Upper lobe of left lung (tissue), 6 donors: ENCODE measurements around the gene MSRB1. TPM values are rescaled to one million over a fixed set of nuclear protein-coding genes. Genes with fewer than 3 reads are reported as not detected.
A peak's percentile ranks its signal among the peaks of the same experiment; 100 is the strongest.
"Not testable (repeated sequence)": the region's sequence is repeated elsewhere in the genome, so short reads cannot be mapped to it uniquely, and the experiment has no call there.

ENCODE experiments used
- ATAC-seq, 2 donors: fragments of 200-7000 bp; cut with Tn5 transposase; one replicate each; pipeline ENCODE4 v1.9.1; 2022; ENCODE audit warnings: mild to moderate bottlenecking in 2 of 2, moderate library complexity in 2 of 2; ENCODE audit not compliant: low FRiP score in 2 of 2
- DNase-seq, 2 donors: peaks; one replicate each; pipeline ENCODE4 v3.0.0-alpha.2; 2019 to 2020
- H3K27ac ChIP-seq, 4 donors: fragments of 200-600 bp; sonication (generic); one replicate each; pipeline ENCODE4 v1.5.1; 2016 to 2019
- H3K27me3 ChIP-seq, 4 donors: fragments of 200-600 bp; sonication (generic); one replicate each; pipeline ENCODE4 v1.5.1; 2017 to 2019
- H3K36me3 ChIP-seq, 4 donors: fragments of 200-600 bp; sonication (generic); one replicate each; pipeline ENCODE4 v1.5.1; 2016 to 2019
- H3K4me1 ChIP-seq, 4 donors: fragments of 200-600 bp; sonication (generic); one replicate each; pipeline ENCODE4 v1.5.1; 2018 to 2019
- H3K4me3 ChIP-seq, 4 donors: fragments of 200-600 bp; sonication (generic); one replicate each; pipeline ENCODE4 v1.5.1; 2017 to 2019; ENCODE audit warnings: mild to moderate bottlenecking in 2 of 4, moderate library complexity in 1 of 4
- H3K9me3 ChIP-seq, 4 donors: fragments of 200-600 bp; sonication (generic); one replicate each; pipeline ENCODE4 v1.5.1; 2018 to 2019
- CTCF ChIP-seq, 6 experiments: fragments of 450-650 bp in 4 of 6; fragments of 200-600 bp in 2 of 6; sonication (generic) in 2 of 6; IDR thresholded peaks; one replicate each; pipeline ENCODE4 v1.5.1; 2016 to 2019; ENCODE audit warnings: antibody characterized with exemption in 6 of 6
- EP300 ChIP-seq, 4 donors: sonication (generic); formaldehyde crosslinking; IDR thresholded peaks; one replicate each; pipeline ENCODE4 v1.5.1; 2017; ENCODE audit warnings: antibody characterized with exemption in 4 of 4, control low read depth in 2 of 4
- POLR2A ChIP-seq, 4 donors: fragments of 450-650 bp; IDR thresholded peaks; one replicate each; pipeline ENCODE4 v1.5.1; 2016 to 2017; ENCODE audit warnings: antibody characterized with exemption in 4 of 4, mild to moderate bottlenecking in 2 of 4
- POLR2AphosphoS5 ChIP-seq, 2 donors: sonication (generic); formaldehyde crosslinking; IDR thresholded peaks; one replicate each; pipeline ENCODE4 v1.5.1; 2017; ENCODE audit warnings: antibody characterized with exemption in 2 of 2
- WGBS, 2 donors: methylation state at CpG; one replicate each; pipeline ENCODE4 v1.1.5; 2017 to 2018; 5-methylcytosine and 5-hydroxymethylcytosine counted together
- total RNA-seq, 6 donors: library from RNA; depleted of rRNA in 4 of 6; stranded (reverse); fragments of >200 nt in 4 of 6; gene quantifications; one replicate each; pipeline versions ENCODE4 v1.1.0 to v1.2.1, GENCODE V29; 2016 to 2021
- donor health status: DM: no; HTN: no; CAD: no; lungs with moderate emphysema.
- donor health status: DM: no; HTN: yes; CAD: no; lungs with severe emphysema.

Gene MSRB1
- total RNA-seq, 6 donors from 2014 or later: 18.2 to 45.3 (median 31.9) TPM

GRCh38 chr16:1923299-1924034 lies 19.5 kb downstream of the MSRB1 start:
- Histone ChIP-seq H3K36me3 (no peaks in the 10 kb centered on the region), H3K27me3 (peaks cover 0 to 29% (median 23%) of the 10 kb centered on the region in 4 donors), H3K9me3 (no peaks in the 10 kb centered on the region), H3K27ac (no peak overlapping the region), H3K4me3 (no peak overlapping the region), H3K4me1 (peaks cover 5 to 19% (median 12%) of the 10 kb centered on the region in 4 donors)
- DNase-seq (peak; percentile 45 to 75), ATAC-seq (peak; percentile 35 to 45)
- WGBS, 2 donors: 17 to 42% methylated on average over 6 to 23 of the region's 24 CpGs
- no peak for TF ChIP-seq POLR2A (IDR thresholded peaks at IDR 0.05)
- TF ChIP-seq POLR2AphosphoS5 (IDR thresholded peaks at IDR 0.05): no peak
- peak in 4 of 6 experiments; percentile 18 to 38 (median 22) for TF ChIP-seq CTCF (IDR thresholded peaks at IDR 0.05)

- peaks cover 0 to 40% (median 27%) of the 10 kb centered on the region in 4 donors for H3K27me3 ChIP-seq
- TF ChIP-seq CTCF (IDR thresholded peaks at IDR 0.05): no peak
- no peak for TF ChIP-seq EP300 (IDR thresholded peaks at IDR 0.05)
- no peak for TF ChIP-seq POLR2AphosphoS5 (IDR thresholded peaks at IDR 0.05)
- TF ChIP-seq POLR2A (IDR thresholded peaks at IDR 0.05): no peak
- no peak overlapping the region for H3K4me3 ChIP-seq
- no peaks in the 10 kb centered on the region for H3K36me3 ChIP-seq
- H3K4me1 ChIP-seq: peaks cover 8 to 28% (median 17%) of the 10 kb centered on the region in 4 donors
- 72 to 83% methylated on average over 8 of the region's 8 CpGs for WGBS, 2 donors
- no peaks in the 10 kb centered on the region for H3K9me3 ChIP-seq
- H3K27ac ChIP-seq: no peak overlapping the region
- DNase-seq (no peak), ATAC-seq (no peak)
These were observed 20.6 kb downstream of the MSRB1 start for GRCh38 chr16:1922357-1922756.

GRCh38 chr16:1920727-1921171 lies 22.2 kb downstream of the MSRB1 start:
- DNase-seq: peak in 1 of 2 donors; percentile 75
- H3K27me3 ChIP-seq: peaks cover 0 to 44% (median 29%) of the 10 kb centered on the region in 4 donors
- peak in 1 of 2 donors; percentile 52 for ATAC-seq
- H3K4me1 ChIP-seq: peaks cover 8 to 28% (median 17%) of the 10 kb centered on the region in 4 donors
- no peaks in the 10 kb centered on the region for H3K9me3 ChIP-seq
- H3K4me3 ChIP-seq: no peak overlapping the region
- H3K27ac ChIP-seq: no peak overlapping the region
- no peaks in the 10 kb centered on the region for H3K36me3 ChIP-seq
- TF ChIP-seq CTCF (IDR thresholded peaks at IDR 0.05): no peak
- no peak for TF ChIP-seq POLR2AphosphoS5 (IDR thresholded peaks at IDR 0.05)
- TF ChIP-seq POLR2A (IDR thresholded peaks at IDR 0.05): no peak
- TF ChIP-seq EP300 (IDR thresholded peaks at IDR 0.05): no peak
- WGBS, 2 donors: 7 to 11% methylated on average over 14 to 15 of the region's 15 CpGs

GRCh38 chr16:1920122-1920521 lies 22.9 kb downstream of the MSRB1 start:
- peaks cover 0 to 44% (median 29%) of the 10 kb centered on the region in 4 donors for H3K27me3 ChIP-seq
- ATAC-seq, H3K27ac ChIP-seq, H3K36me3 ChIP-seq, H3K9me3 ChIP-seq, DNase-seq, H3K4me3 ChIP-seq: not testable (repeated sequence)
- WGBS, 2 donors: 58 to 67% methylated on average over 15 to 19 of the region's 21 CpGs
- H3K4me1 ChIP-seq: peaks cover 8 to 28% (median 17%) of the 10 kb centered on the region in 4 donors

- peak in 1 of 2 donors; percentile 71 for DNase-seq
- no peaks in the 10 kb centered on the region for H3K9me3 ChIP-seq
- H3K27me3 ChIP-seq: peaks cover 0 to 44% (median 29%) of the 10 kb centered on the region in 4 donors
- no peak overlapping the region for H3K27ac ChIP-seq
- no peaks in the 10 kb centered on the region for H3K36me3 ChIP-seq
- peaks cover 8 to 28% (median 18%) of the 10 kb centered on the region in 4 donors for H3K4me1 ChIP-seq
- ATAC-seq: no peak
- TF ChIP-seq EP300 (IDR thresholded peaks at IDR 0.05) (no peak), POLR2AphosphoS5 (IDR thresholded peaks at IDR 0.05) (no peak), POLR2A (IDR thresholded peaks at IDR 0.05) (no peak), CTCF (IDR thresholded peaks at IDR 0.05) (no peak)
- H3K4me3 ChIP-seq: no peak overlapping the region
- 32 to 34% methylated on average over 17 to 30 of the region's 30 CpGs for WGBS, 2 donors
These were observed 23.5 kb downstream of the MSRB1 start for GRCh38 chr16:1919327-1919998.
